GM18520 (cell line): ENCODE measurements around the gene NEK11.
"Not testable (repeated sequence)": the region's sequence is repeated elsewhere in the genome, so short reads cannot be mapped to it uniquely, and the experiment has no call there.

ENCODE experiments used
- ATAC-seq: cut with Tn5 transposase; IDR thresholded peaks from one replicate; pipeline ENCODE4 v1.9.1; 2021; ENCODE audit not compliant: unreplicated experiment

NEK11 gene

GRCh38 chr3:131285456-131285855 is 258.8 kb downstream of the NEK11 start:
- ATAC-seq = no peak

DNA sequence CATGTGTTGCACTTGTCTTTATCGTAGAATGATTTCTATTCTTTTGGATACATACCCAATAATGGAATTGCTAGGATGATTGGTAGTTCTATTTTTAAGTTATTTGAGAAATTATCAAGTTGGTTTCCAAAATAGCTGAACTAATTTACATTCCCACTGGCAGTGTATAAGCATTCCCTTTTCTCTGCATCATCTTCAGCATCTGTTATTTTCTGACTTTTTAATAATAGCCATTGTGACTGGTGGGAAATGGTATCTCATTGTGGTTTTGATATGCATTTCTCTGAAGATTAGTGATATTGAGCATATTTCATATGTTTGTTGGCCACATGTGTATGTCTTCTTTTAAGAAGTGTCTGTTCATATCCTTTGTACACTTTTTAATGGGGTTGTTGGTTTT is 273.2 kb downstream of the NEK11 start:
- ATAC-seq = no peak

DNA sequence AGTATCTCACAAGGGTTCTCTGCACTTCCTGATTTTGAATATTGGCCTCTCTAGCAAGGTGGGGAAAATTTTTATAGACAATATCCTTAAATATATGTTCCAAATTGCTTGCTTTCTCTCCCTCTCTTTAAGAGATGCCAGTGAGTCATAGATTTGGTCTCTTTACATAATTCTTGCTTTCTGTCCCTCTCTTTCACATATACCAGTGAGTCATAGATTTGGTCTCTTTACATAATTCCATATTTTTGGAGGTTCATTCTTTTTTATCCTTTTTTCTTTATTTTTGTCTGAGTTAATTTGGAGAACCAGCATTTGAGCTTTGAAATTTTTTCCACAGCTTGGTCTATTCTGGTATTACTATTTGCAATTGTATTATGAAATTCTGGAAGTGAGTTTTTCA is 277.2 kb downstream of the NEK11 start:
- ATAC-seq = no peak

GRCh38 chr3:131304890-131305289 is 278.2 kb downstream of the NEK11 start:
- no peak for ATAC-seq

- no peak for ATAC-seq
Observed at GRCh38 chr3:131306242-131306641, 279.6 kb downstream of the NEK11 start.

DNA sequence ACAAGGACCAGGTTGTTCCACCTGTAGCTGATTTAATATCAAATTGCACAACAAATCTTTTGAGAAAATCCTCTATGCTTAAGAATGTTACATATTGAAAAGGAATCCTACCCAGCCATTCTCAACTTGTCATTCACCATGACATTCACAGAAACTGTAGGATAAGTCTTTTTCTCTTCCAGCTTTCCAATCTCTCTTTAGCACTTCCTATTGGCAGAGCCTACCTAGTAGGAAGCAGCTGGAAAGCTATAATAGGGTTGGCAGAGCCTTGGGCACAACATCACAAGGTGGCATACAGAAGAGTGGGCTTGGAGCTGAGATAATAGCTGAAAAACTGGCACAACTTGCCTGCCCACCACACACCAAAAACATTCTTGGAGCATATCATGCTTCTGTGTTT is 287.6 kb downstream of the NEK11 start:
- no peak for ATAC-seq

- ATAC-seq = no peak
Observed at GRCh38 chr3:131315162-131315561, 288.5 kb downstream of the NEK11 start.

DNA sequence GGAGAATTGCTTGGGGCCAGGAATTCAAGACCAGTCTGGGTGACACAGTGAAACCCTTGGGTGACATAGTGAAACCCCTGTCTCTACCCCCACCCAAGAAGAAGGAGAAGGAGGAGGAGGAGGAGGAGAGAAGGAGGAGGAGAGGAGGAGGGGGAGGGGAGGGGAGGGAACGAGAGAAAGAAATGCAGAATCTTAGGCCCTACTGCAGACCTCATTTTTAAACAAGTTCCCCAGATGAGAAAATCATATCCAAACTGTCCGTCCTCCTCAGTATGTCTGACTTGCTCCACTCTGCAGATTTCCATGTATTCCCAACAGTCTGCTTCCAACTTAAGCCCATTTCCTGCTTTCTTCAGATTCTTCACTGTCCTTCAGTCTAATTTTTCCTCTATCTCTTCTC is 291.0 kb downstream of the NEK11 start:
- ATAC-seq = no peak

DNA sequence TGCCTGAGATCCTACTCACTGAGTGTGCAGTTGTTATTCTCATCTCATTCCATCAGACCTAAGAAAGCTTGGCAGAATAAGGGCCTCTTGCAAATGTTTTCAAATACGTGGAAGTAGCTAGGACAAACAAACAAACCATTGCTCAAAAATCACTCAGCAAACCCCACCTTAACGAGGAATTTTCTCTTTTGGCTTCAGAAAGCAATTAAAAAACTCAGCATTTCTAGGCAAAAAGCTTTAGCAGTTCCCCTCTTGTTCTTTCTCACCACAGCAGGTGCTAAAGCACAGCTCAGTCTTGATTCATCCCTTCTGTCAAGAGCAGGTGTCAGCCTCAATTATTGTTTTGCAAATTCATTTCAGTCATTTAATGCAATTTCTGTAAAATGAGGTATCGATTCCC is 296.3 kb downstream of the NEK11 start:
- no peak for ATAC-seq

DNA sequence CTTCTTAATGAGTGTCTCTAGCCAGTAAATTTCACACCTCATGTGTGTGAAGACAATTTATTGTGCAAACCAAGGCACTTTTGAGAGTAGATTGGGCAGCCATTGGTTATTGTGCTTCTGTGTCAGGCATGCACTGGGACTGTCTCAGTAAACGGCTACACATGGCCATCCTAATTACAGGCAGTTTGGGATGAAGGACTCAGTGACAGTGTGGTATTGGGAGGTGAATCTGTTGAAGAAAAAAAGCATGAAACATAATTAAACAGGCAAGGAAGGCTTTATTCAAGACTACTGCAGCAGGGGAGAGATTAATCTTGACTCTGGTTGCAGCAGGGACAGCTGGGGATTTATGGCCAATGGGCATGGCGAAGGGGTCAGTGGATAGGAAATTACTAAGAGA is 297.1 kb downstream of the NEK11 start:
- ATAC-seq = no peak

GRCh38 chr3:131324923-131325322 is 298.2 kb downstream of the NEK11 start:
- no peak for ATAC-seq

GRCh38 chr3:131326307-131326706 is 299.6 kb downstream of the NEK11 start:
- ATAC-seq = no peak

DNA sequence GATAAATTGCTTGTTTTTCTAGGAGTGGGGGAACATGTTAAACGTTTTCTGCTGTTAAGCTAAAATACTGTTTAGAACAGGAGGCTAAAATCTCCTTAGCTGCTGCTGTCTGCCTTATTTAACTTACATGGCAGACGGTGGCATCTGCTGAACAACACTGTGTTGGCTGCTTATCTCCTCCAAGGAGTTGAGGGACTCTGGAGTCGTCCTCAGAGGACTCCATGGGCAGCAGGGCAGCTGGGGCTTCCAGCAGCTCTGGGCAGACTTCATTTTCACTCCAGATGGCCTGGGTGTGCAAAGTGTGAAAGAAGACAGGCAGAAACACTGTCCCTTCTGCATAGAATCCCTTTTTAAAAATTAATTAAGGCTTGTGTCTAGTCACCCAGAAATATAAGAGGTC is 302.0 kb downstream of the NEK11 start:
- ATAC-seq = no peak

GRCh38 chr3:131329774-131330173 is 303.1 kb downstream of the NEK11 start:
- no peak for ATAC-seq

GRCh38 chr3:131331456-131332085 is 304.9 kb downstream of the NEK11 start:
- ATAC-seq = not testable (repeated sequence)

DNA sequence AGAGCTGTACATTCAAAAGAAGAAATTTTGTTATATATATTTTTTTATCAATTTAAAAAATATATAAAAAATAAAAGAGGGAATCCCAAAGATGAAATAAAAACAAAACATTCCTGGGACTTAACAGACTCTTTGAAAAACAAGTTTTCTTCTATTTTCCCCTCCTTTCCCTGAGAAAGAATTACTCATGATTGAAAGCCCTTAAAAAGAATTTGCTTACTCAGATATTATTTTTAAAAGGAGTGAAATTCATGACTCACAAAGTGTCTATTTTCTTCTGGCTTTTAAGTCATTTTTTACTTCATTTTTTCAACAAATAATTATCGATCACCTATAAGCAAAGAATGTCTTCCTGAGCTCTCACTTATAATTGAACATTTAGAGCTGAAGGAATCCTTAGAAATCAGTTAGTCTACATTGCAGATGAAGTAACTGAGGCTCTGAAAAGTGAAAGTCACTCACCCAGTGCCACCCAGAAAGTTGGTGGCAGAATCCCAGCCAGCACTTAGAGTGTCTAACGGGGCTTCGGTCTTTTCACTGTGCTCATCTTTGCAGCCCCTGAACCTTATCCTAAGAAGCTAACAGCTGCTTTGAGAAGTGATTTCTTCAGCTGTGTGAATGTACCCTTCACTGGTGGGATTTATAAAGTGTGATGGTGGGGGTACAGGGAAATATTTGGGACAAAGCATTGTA is 312.4 kb downstream of the NEK11 start:
- ATAC-seq = no peak

- no peak for ATAC-seq
Observed at GRCh38 chr3:131341761-131342160, 315.1 kb downstream of the NEK11 start.

GRCh38 chr3:131348911-131349310 is 322.2 kb downstream of the NEK11 start:
- no peak for ATAC-seq

DNA sequence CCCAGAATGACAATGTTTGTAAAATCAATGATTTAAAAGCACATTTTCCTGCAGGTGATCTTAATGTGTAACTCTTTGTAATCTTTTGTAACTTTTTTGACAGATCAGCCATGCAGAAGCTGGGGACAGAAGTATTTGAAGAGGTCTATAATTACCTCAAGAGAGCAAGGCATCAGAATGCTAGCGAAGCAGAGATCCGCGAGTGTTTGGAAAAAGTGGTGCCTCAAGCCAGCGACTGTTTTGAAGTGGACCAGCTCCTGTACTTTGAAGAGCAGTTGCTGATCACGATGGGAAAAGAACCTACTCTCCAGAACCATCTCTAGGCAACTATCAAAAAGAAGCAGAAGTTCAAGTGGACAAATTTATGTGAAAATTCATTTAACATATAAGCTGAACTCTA is 322.8 kb downstream of the NEK11 start:
- no peak for ATAC-seq

DNA sequence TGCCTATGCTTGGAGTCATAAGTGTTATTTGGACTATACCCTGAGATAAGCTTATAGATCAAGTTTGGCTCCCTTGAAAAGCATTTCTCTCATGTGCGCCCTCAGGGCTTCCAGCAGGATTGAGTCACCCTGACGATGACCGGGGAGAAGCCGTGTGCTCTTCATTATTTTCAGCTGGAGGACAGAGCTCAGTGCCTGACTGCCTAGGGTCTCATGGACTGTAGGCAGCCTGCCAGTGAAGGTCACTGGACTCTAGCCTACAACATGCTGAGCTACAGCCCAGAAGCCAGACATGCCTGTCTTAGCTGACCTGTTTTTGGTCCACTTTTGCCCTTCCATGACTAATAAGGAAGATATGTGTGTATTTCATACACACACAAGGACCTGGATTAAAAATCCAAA is 323.3 kb downstream of the NEK11 start:
- ATAC-seq = no peak

DNA sequence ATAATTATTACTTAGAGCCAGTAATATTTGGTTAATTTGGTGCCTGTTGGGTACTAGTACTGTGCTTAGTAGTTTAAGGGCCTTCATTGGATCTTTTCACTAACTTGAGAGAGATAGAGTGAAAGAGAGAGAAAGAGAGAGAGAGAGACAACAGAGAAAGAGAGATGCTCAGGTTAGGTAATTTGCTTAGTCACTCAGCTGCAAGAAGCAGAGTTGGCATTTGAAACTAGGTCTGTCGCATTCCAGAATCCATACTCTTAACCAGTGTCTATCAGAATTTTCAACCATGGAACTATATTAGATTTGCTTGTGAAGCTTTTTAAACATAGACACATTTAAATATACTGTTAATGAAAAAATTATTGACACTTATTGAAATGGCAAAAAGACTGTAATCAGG is 323.8 kb downstream of the NEK11 start:
- ATAC-seq = no peak

DNA sequence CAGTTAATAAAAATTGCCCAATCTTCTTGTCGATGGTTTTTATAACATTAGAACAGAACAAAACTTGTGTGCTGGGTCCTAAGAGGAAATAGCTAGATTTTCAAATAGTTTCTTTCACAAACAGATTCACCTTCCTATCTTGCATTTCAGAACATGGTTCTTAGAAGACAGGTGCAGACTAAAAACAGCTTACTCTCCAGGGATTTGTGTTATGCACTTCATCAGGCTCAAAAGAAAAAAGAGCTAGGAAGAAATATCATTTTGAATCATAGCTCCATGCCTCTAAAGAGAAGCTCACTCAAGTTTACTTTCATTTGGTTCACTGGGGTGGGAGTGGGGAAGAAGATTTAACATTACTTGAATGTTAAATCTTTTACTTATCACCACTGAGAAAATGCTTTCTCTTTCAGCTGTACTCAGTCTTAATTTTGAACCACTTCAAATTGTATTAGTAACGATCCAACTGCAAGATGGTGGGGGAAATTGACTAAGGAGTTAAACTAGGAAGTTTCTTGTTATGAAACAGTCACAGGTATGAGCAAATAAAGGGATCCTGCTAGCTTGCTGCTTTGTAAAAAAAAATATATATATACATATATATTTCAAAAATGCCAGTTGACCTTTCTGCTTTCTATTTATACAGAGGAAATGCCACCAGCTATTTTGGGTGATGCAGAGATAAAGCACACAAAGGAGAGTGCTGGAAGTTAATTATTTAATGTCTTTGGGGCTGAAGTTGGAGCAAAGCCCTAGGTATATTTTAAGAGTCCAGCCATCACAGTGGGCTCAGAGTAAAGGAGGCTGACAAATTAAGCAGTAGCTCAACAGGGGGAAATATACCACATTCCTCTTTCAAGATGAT is 326.6 kb downstream of the NEK11 start:
- ATAC-seq = no peak
